Gastroesophageal sphincter (tissue), 4 donors: ENCODE measurements around the gene PRAMEF12. TPM values are rescaled to one million over a fixed set of nuclear protein-coding genes. Genes with fewer than 3 reads are reported as not detected.
"Not testable (repeated sequence)": the region's sequence is repeated elsewhere in the genome, so short reads cannot be mapped to it uniquely, and the experiment has no call there.

ENCODE experiments used
- ATAC-seq: fragments of 150-250 bp; one replicate; pipeline ENCODE4 v1.9.1; 2016; ENCODE audit warnings: mild to moderate bottlenecking, moderate library complexity
- H3K27ac ChIP-seq, 4 donors: fragments of 200-600 bp; sonication (generic) in 3 of 4; 1 replicate in 3 of 4; 2 replicates in 1 of 4; pipeline ENCODE4 v1.5.1; 2016 to 2019
- H3K27me3 ChIP-seq: fragments of 200-600 bp; sonication (generic); one replicate; pipeline ENCODE4 v1.5.1; 2019
- H3K36me3 ChIP-seq, 2 donors: fragments of 200-600 bp; sonication (generic); one replicate each; pipeline ENCODE4 v1.5.1; 2019; ENCODE audit warnings: control low read depth in 1 of 2
- H3K4me1 ChIP-seq, 3 donors: fragments of 200-600 bp; sonication (generic); 1 replicate in 2 of 3; 2 replicates in 1 of 3; pipeline ENCODE4 v1.5.1; 2016 to 2019; ENCODE audit warnings: control low read depth in 2 of 3
- H3K4me3 ChIP-seq, 2 donors: fragments of 200-600 bp; sonication (generic); one replicate each; pipeline ENCODE4 v1.5.1; 2019; ENCODE audit warnings: mild to moderate bottlenecking in 1 of 2, moderate library complexity in 1 of 2
- H3K9me3 ChIP-seq, 3 donors: fragments of 200-600 bp; sonication (generic); one replicate each; pipeline ENCODE4 v1.5.1; 2017 to 2019; ENCODE audit warnings: control low read depth in 2 of 3
- CTCF ChIP-seq, 4 experiments: fragments of 200-600 bp in 2 of 4; fragments of 450-650 bp in 2 of 4; sonication (generic) in 1 of 4; IDR thresholded peaks; one replicate each; pipeline ENCODE4 v1.5.1; 2017 to 2019; ENCODE audit warnings: antibody characterized with exemption in 4 of 4, mild to moderate bottlenecking in 2 of 4, moderate library complexity in 2 of 4
- EP300 ChIP-seq: sonication (generic); formaldehyde crosslinking; IDR thresholded peaks from one replicate; pipeline ENCODE4 v1.6.1; 2017; ENCODE audit warnings: antibody characterized with exemption, mild to moderate bottlenecking
- POLR2A ChIP-seq, 2 donors: fragments of 450-650 bp; IDR thresholded peaks; one replicate each; pipeline ENCODE4 v1.6.1; 2017; ENCODE audit warnings: antibody characterized with exemption in 2 of 2, mild to moderate bottlenecking in 2 of 2, moderate library complexity in 1 of 2
- POLR2AphosphoS5 ChIP-seq: sonication (generic); formaldehyde crosslinking; IDR thresholded peaks from one replicate; pipeline ENCODE4 v1.6.1; 2017; ENCODE audit warnings: antibody characterized with exemption
- WGBS, 2 donors: methylation state at CpG; one replicate each; pipeline ENCODE4 v1.1.5; 2018; ENCODE audit warnings: low coverage in 1 of 2; 5-methylcytosine and 5-hydroxymethylcytosine counted together
- total RNA-seq, 4 donors: library from RNA; depleted of rRNA; stranded (reverse); fragments of >200 nt; gene quantifications; one replicate each; pipeline ENCODE4 v1.1.0, GENCODE V29; 2016

PRAMEF12 gene
- total RNA-seq, 4 donors from 2014 or later = not detected

GRCh38 chr1:12811409-12811784 lies 37.9 kb downstream of the PRAMEF12 start:
- TF ChIP-seq POLR2A (IDR thresholded peaks at IDR 0.05) (no peak), EP300 (no peak), POLR2AphosphoS5 (no peak), CTCF (IDR thresholded peaks at IDR 0.05) (no peak)
- no peak for ATAC-seq
- no peaks in the 10 kb centered on the region for H3K9me3 ChIP-seq
- H3K4me1 ChIP-seq = no peaks in the 10 kb centered on the region
- peaks cover 22% of the 10 kb centered on the region for H3K27me3 ChIP-seq
- H3K4me3 ChIP-seq = no peak overlapping the region
- WGBS, 2 donors = 25 to 54% methylated on average over 1 to 2 of the region's 2 CpGs
- H3K27ac ChIP-seq = no peak overlapping the region
- H3K36me3 ChIP-seq = no peaks in the 10 kb centered on the region

DNA sequence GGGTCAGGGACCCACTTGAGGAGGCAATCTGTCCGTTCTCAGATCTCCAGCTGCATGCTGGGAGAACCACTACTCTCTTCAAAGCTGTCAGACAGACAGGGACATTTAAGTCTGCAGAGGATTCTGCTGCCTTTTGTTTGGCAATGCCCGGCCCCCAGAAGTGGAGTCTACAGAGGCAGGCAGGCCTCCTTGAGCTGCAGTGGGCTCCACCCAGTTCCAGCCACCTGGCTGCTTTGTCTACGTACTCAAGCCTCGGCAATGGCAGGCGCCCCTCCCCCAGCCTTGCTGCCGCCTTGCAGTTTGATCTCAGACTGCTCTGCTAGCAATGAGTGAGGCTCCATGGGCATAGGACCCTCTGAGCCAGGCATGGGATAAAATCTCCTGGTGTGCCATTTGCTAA lies 45.5 kb downstream of the PRAMEF12 start:
- not testable (repeated sequence) for ATAC-seq, H3K27ac ChIP-seq, H3K27me3 ChIP-seq, H3K9me3 ChIP-seq, H3K36me3 ChIP-seq, H3K4me3 ChIP-seq, H3K4me1 ChIP-seq
- no CpG with 5 or more reads among the region's 6 CpGs for WGBS, 2 donors

Other genes with a start within 250 kb of the PRAMEF12 start
- gene DHRS3, start 155.5 kb upstream of the PRAMEF12 start, total RNA-seq = 100 to 1,000 TPM; 115 to 211 (median 186) TPM
- not detected for gene AADACL4, start 129.7 kb upstream of the PRAMEF12 start, total RNA-seq
- not detected for gene AADACL3, start 57.6 kb upstream of the PRAMEF12 start, total RNA-seq
- not detected for gene CFAP107, start 27.5 kb upstream of the PRAMEF12 start, total RNA-seq
- gene PRAMEF1, start 17.7 kb downstream of the PRAMEF12 start, total RNA-seq = not detected
- not detected for gene PRAMEF11, start 57.7 kb downstream of the PRAMEF12 start, total RNA-seq
- gene HNRNPCL1, start 75.0 kb downstream of the PRAMEF12 start, total RNA-seq = not detected
- gene PRAMEF2, start 83.3 kb downstream of the PRAMEF12 start, total RNA-seq = not detected
- gene PRAMEF4, start 112.5 kb downstream of the PRAMEF12 start, total RNA-seq = not detected
- not detected for gene PRAMEF10, start 124.5 kb downstream of the PRAMEF12 start, total RNA-seq
- gene PRAMEF7, start 142.9 kb downstream of the PRAMEF12 start, total RNA-seq = not detected
- gene PRAMEF6, start 173.8 kb downstream of the PRAMEF12 start, total RNA-seq = not detected